NCI-H1105 (cell line): Measurements from ENCODE around the gene RAB3IL1.
"Not testable (repeated sequence)": the region's sequence is repeated elsewhere in the genome, so short reads cannot be mapped to it uniquely, and the experiment has no call there.

ENCODE experiments used
- DNase-seq: peaks from one replicate; lab custom pipeline; 2025; lab: John Stamatoyannopoulos, UW

The RAB3IL1 gene, protein sequence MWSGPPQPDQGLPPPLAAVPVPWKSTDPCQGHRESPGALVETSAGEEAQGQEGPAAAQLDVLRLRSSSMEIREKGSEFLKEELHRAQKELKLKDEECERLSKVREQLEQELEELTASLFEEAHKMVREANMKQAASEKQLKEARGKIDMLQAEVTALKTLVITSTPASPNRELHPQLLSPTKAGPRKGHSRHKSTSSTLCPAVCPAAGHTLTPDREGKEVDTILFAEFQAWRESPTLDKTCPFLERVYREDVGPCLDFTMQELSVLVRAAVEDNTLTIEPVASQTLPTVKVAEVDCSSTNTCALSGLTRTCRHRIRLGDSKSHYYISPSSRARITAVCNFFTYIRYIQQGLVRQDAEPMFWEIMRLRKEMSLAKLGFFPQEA

GRCh38 chr11:61917334-61918109 is at the start of gene RAB3IL1:
Gene RAB3IL1 (minus strand): TSS chr11:61917566. CDS start chr11:61917367, 199 bp downstream.
- DNase-seq: peak; percentile 1

- DNase-seq: no peak
Observed at GRCh38 chr11:61966734-61967115, 49.4 kb upstream of the RAB3IL1 start.

DNA sequence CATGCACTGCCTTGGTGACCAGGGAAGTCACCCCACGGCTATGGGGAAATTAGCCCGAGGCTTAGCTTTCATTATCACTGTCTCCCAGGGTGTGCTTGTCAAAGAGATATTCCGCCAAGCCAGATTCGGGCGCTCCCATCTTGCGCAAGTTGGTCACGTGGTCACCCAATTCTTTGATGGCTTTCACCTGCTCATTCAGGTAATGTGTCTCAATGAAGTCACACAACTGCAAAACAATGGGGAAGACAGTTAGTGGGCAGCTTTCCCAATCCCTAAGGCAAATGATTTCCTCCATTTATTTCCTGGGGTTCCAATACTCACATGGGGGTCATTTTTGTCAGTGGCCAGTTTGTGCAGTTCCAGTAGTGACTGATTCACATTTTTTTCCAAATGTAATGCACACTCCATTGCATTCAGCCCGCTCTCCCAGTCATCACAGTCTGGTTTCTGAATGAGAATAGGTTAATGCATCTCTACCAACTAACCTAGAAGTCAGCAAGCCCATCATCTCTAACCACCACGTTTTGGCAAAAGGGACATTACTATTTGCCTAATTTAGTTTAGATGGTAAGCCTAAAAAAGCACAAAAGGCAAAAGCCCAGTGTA is 47.4 kb upstream of the RAB3IL1 start:
- not testable (repeated sequence) for DNase-seq

GRCh38 chr11:61964058-61964665 is 46.8 kb upstream of the RAB3IL1 start:
- DNase-seq: no peak

DNA sequence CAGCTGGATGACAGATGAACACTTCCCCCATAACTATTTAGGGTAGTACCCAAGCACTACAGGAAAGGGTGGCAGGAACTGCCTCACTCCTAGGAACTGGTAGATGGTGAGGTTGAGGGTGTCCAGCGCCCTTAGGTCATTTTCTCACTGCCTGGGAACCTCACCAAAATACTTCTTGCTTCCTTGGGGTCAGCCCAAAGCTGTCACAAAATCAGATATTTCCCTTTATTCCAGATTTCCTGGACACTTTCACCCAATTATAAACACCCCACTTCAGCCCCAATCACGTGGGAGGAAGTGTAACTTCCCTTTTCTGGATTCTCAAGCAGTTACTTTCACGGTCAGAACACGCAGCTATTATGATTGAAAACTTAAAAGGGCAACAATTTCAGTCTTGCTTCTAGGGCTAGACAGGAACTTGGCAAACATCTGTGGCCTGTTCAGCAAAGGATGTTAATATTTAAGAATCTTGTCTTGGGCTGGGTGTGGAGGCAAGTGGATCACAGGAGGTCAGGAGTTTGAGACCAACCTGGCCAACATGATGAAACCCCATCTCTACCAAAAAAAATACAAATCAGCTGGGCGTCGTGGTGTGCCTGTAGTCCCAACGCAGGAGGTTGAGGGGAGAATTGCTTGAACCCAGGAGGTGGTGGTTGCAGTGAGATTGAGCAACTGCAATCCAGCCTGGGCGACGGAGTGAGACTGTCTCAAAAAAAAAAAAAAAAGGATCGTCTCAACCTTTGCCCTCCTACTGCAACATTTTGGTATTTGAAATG is 46.1 kb upstream of the RAB3IL1 start:
- no peak for DNase-seq

- DNase-seq: no peak
Observed at GRCh38 chr11:61963016-61963281, 45.6 kb upstream of the RAB3IL1 start.

GRCh38 chr11:61962213-61963015 is 45.0 kb upstream of the RAB3IL1 start:
- no peak for DNase-seq

- DNase-seq: no peak
Observed at GRCh38 chr11:61961570-61962212, 44.3 kb upstream of the RAB3IL1 start.

DNA sequence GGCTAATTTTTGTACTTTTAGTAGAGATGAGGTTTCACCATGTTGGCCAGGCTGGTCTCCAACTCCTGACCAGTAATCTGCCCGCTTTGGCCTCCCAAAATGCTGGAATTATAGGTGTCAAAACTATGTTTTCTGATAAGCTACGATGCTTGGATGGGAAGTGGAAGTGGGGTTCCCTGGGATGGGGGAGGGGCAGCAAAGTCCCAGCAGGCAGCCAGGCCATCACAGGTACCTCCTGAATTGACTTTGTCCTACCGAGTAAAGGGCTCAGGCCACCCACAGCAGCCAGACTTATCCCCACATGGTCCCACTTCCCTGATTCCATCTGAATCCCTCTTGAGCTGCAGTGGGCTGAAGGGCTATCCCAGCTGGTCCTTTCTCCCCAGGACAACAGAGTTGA is 43.2 kb upstream of the RAB3IL1 start:
- no peak for DNase-seq

- DNase-seq: no peak
Observed at GRCh38 chr11:61959678-61960077, 42.3 kb upstream of the RAB3IL1 start.

GRCh38 chr11:61959114-61959513 is 41.7 kb upstream of the RAB3IL1 start:
- no peak for DNase-seq

DNA sequence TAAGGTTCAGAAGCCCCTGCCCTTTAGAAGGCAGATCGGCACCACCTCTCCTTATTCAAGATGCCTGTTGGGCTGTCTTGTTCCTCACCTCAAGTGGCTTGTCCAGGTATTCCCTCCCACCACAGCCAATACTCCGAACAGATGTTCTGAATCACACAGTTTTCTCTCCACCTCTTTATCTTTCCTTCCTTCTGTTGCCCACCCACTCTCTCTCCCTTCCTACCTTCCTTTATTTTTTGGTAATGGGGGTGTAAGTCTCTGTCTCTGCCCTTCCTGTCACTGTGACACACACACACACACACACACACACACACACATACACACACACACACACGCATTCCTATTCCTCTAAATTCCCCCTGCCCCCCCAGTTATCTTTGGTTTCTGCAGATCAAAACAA is 41.2 kb upstream of the RAB3IL1 start:
- no peak for DNase-seq

- no peak for DNase-seq
Observed at GRCh38 chr11:61957021-61957770, 39.8 kb upstream of the RAB3IL1 start.

- no peak for DNase-seq
Observed at GRCh38 chr11:61956191-61957020, 39.0 kb upstream of the RAB3IL1 start.

- no peak for DNase-seq
Observed at GRCh38 chr11:61955422-61956135, 38.2 kb upstream of the RAB3IL1 start.

GRCh38 chr11:61954851-61955421 is 37.6 kb upstream of the RAB3IL1 start:
- no peak for DNase-seq

DNA sequence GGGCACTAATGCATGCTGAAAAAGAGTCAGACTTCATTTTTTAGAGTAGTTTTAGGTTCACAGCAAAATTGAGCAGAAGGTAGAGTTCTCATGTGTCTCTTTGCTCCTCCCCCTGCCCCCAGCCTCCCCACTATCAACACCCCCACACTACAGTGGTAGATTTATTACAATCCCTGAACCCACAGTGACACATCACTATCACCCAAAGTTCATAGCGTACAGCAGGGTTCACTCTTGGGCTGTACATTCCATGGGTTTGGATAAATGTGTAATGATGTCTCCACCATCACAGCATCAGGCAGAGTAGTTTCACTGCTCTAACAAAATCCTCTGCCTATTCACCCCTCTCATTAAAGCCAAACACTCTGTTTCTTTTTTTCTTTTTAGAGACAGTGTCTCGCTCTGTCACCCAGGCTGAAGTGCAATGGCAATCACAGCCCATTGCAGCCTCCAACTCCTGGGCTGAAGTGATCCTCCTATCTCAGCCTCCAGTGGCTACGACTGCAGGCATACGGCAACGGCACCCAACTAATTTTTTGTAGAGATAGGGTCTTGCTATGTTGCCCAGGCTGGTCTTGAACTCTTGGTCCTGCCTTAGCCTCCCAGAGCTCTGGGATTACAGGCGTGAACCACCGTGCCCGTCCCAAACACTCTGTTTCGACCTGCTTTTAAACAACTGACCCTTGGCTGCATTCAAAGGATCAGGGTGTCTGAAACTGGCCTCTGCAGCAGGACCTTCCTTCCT is 36.9 kb upstream of the RAB3IL1 start:
- no peak for DNase-seq
